Body of pancreas (tissue), 4 donors: ENCODE data around the gene GJA5.

Experiments used
- POLR2A ChIP-seq, 3 donors: fragments of 450-650 bp; IDR thresholded peaks; one replicate each; pipeline ENCODE4 v1.6.1; 2016; ENCODE audit warnings: antibody characterized with exemption in 3 of 3, mild to moderate bottlenecking in 2 of 3
- TF ChIP-seq, protein P1 (sequence below), 7 experiments: fragments of 450-650 bp in 4 of 7; fragments of 200-600 bp in 3 of 7; sonication (generic) in 3 of 7; IDR thresholded peaks; one replicate each; pipeline ENCODE4 v1.5.1; 2016 to 2019; ENCODE audit warnings: antibody characterized with exemption in 7 of 7

DNA sequence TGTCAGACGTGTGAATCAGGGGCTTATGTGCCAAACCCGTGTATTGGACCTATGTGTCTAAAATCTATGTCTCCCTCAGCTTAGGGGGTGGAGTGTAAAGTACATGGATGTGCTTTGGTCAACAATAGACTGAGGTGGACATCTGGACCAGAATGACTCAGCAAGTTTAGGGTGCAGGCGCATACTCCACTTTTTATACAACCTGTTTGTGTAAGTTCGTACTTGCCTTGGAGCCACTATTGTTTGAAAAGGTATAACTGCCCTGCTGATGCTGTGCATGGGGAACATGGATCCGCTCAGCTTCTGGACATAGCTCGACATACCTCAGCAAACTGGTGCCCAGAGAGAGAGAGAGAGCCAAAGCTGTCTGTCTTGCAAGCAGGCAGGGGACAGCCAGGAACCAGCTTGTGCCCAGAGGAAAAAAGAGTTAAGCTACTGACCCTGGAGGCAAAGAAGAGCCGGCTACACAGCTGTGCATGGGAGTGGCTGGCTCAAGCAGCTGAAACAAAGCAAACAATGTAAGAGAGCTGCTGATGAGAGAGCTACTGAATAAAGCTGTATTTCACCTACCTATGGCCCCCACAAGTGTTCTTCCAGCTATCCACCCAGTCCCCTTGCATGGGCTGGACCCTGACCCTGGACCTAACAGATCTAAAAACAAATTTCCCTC is 41.2 kb downstream of the GJA5 start:
- TF ChIP-seq, protein P1, sequence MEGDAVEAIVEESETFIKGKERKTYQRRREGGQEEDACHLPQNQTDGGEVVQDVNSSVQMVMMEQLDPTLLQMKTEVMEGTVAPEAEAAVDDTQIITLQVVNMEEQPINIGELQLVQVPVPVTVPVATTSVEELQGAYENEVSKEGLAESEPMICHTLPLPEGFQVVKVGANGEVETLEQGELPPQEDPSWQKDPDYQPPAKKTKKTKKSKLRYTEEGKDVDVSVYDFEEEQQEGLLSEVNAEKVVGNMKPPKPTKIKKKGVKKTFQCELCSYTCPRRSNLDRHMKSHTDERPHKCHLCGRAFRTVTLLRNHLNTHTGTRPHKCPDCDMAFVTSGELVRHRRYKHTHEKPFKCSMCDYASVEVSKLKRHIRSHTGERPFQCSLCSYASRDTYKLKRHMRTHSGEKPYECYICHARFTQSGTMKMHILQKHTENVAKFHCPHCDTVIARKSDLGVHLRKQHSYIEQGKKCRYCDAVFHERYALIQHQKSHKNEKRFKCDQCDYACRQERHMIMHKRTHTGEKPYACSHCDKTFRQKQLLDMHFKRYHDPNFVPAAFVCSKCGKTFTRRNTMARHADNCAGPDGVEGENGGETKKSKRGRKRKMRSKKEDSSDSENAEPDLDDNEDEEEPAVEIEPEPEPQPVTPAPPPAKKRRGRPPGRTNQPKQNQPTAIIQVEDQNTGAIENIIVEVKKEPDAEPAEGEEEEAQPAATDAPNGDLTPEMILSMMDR (IDR thresholded peaks at IDR 0.05), result no peak
- TF ChIP-seq POLR2A (IDR thresholded peaks at IDR 0.05), result no peak
